Activated naive CD4-positive, alpha-beta T cell treated with Interleukin-2 at 50 U/mL for 16 hours (primary cell): Measurements from ENCODE around the gene ASGR2.

Experiments used
- DNase-seq: peaks from one replicate; pipeline ENCODE4 v3.0.0-alpha.2; 2020

The ASGR2 gene

DNA sequence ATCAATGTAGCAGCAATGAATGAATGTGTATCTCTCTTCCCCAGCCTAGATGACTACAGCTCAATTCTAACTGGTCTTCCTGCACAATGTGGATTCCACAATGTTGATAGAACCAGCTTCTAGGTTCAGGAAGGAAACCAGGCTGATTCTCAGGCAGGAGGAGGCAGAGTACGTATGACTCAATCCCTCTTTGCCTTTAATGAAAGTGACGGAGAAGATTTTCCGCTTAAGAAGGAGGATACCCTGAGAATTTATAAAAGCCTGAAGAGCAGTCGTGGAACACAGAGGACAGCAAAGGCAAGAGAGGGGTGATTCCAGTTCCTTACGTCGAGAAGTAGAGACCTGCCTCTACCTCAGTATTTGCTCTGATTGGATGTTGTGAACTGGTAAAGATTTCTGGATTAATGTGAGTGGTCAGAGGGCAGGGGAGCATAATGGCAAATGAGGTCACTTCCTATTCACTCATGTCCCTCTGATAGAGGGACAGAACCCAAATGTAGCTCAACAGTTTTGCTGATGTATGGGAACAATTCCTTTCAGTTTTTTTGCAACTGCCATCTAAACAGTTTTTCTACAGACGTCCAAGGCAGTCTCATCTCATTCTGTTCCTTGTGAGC is 55.7 kb downstream of the ASGR2 start:
- DNase-seq, result no peak

DNA sequence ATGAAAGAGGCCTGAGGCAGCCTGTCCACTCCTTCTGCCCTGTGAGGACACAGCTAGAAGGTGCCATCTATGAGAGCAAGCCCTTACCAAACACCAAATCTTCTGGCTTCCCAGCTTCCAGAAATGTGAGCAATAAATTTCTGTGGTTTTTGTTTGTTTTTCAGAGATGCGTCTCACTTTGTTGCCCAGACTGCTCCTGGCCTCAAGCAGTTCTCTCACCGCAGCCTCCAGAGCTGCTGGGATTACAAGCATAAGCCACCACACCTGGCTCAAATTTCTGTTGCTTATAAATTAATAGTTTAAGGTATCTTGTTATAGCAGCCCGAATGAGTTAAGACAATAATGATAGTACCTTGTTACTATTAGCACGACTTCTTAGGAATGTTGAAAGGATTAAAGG is 58.2 kb downstream of the ASGR2 start:
- no peak for DNase-seq
